HG03064 (cell line): ENCODE measurements around the gene RHOT2.
A peak's percentile ranks its signal among the peaks of the same experiment; 100 is the strongest.
"Not testable (repeated sequence)": the region's sequence is repeated elsewhere in the genome, so short reads cannot be mapped to it uniquely, and the experiment has no call there.

Experiments used
- ATAC-seq: cut with Tn5 transposase; IDR thresholded peaks from one replicate; pipeline ENCODE4 v1.9.1; 2021; ENCODE audit warnings: low read depth; ENCODE audit not compliant: unreplicated experiment

RHOT2 gene

DNA sequence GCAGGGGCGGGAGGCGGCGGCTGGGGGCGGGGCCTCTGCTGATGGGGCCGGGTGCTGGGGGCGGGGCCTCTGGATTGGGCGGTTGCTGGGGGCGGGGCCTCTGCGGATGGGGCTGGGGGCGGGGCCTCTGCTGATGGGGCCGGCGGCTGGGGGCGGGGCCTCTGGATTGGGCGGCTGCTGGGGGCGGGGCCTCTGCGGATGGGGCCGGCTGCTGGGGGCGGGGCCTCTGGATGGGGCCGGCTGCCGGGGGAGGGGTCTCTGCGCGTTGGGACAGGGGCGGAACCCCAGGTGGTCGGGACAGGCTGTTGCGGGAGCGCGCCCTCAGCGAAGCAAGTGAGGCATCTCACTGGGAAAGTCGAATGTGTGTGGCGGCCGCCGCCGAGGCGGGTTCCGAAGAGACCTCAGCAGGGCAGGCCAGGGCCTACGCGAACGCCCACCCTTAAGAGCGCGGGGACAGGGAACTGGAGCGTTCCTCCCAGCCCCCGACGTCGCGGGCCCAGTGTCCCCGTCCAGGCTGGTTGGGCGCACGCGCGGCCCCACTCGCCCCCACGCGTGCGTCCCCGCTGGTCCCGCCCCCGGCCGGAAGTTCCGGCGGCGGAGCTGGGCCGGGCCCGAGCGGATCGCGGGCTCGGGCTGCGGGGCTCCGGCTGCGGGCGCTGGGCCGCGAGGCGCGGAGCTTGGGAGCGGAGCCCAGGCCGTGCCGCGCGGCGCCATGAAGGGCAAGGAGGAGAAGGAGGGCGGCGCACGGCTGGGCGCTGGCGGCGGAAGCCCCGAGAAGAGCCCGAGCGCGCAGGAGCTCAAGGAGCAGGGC lies 12.1 kb downstream of the RHOT2 start, which contains the start of gene STUB1:
Gene STUB1 (plus strand): TSS at position 597 of the 811 bp plus-strand sequence. CDS start 116 bp downstream, at position 713.
- no peak for ATAC-seq

DNA sequence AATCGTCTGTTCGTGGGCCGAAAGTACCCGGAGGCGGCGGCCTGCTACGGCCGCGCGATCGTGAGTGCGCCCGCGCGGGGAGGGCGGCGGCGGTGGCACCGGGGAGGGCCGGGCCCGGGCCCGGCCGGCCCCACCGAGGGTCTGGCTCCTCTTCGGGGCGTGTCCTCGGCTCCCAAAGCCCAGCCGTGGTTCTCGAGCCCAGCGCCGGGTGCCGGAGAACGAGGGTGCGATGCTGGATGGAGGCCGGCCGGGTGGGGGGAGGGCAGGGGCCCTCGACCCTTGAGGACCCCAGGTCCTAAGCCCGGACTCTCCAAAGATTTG lies 12.7 kb downstream of the RHOT2 start:
- ATAC-seq: no peak

DNA sequence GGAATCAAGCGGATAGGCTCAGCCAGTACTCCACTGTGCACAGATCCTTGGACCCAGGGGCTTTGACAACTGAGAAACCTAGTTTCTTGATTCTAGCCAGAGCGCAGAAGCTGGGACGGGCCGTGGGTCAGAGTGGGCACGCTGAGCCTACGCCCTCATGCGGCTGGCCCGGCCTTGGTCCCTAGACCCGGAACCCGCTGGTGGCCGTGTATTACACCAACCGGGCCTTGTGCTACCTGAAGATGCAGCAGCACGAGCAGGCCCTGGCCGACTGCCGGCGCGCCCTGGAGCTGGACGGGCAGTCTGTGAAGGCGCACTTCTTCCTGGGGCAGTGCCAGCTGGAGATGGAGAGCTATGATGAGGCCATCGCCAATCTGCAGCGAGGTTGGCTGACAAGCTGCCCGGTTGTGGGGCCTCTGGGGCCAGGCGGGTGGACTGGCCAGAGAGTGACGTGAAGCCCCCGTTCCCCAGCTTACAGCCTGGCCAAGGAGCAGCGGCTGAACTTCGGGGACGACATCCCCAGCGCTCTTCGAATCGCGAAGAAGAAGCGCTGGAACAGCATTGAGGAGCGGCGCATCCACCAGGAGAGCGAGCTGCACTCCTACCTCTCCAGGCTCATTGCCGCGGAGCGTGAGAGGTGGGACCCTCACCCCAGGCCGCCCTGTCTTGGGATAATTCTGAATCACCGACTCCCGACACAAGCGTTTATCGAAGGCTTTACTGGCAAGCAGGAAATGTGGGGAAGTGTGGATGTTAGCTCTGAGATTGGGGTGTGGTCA lies 13.2 kb downstream of the RHOT2 start:
- no peak for ATAC-seq

DNA sequence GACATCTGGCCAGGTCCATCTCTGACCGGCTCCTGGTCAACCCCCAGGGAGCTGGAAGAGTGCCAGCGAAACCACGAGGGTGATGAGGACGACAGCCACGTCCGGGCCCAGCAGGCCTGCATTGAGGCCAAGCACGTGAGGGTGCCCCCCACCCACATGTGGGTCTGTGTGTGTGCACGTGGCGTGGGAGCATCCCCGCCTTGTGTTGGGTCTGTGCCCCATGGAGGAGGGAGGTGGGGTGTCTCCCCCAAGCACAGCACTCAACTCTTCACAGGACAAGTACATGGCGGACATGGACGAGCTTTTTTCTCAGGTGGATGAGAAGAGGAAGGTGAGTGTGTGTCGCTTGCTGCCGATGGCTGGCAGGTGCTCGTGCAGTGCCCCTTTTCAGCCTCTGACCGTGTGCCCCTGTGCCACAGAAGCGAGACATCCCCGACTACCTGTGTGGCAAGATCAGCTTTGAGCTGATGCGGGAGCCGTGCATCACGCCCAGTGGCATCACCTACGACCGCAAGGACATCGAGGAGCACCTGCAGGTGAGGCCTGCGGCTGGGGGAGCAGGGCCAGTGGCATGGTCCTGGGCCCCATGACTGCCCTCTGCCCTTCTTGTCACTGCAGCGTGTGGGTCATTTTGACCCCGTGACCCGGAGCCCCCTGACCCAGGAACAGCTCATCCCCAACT lies 14.0 kb downstream of the RHOT2 start:
- no peak for ATAC-seq

DNA sequence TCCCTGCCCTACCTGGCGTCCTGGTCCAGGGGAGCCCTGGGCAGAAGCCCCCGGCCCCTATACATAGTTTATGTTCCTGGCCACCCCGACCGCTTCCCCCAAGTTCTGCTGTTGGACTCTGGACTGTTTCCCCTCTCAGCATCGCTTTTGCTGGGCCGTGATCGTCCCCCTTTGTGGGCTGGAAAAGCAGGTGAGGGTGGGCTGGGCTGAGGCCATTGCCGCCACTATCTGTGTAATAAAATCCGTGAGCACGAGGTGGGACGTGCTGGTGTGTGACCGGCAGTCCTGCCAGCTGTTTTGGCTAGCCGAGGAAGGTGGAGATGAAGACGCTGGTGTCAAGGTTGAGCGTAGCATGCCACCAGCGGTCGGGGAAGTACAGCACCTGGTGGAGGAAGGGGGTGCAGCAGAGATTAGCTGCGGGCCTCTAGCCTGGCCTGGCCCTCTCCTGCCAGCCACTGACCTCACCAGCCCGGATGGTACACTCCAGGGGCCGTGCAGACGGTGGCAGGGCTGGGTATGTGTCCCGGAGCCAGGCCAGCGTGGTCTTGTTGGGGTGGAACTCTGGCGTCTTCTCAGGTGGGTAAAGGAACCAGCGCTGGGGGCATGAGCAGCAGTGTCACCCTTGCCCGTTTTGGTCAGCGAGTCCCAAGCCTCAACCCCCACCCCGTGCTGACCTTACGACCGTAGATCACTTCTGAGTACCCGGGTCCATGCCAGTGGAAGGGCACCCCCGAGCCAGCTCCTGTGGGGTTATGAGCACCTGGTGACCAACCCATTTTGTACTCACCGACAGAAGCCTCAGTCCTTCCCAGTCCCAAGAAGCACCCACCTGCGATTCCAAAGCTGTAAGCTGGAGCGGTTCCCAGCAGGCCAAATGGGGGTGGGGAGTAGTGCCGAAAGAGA lies 14.8 kb downstream of the RHOT2 start:
- ATAC-seq: no peak

DNA sequence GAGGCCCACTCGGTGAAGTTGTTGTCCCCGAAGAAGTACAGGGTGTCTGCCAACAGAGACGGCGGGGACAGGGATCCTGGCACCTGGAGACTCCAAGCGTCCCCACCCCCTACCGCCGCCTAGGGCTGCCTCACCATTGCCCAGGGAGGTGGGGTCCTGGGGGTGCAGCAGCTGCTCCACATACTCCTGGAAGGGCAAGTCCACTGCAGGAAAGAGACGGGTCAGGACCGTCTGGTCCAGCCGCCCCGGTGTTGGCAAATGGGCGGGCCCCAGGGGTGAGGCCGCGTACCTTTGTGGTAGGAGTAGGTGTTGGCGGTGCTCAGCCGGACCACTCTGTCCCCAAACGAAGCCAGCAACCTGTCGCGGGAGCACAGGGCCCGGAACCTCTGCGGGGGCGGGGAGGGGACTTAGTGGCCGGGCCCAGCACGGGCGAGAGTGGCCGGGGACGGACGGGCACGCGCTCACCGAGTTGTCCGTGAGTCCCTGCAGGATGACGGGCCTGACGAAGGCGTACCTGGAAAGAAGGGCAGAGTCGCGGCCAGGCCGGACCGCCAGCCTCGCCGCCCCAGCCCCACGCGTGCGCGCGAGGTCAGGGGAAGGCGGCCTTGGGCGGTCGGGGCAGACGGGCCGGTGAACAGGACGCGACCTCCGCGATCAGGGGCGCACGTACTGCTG lies 15.6 kb downstream of the RHOT2 start:
- ATAC-seq: peak; percentile 1

DNA sequence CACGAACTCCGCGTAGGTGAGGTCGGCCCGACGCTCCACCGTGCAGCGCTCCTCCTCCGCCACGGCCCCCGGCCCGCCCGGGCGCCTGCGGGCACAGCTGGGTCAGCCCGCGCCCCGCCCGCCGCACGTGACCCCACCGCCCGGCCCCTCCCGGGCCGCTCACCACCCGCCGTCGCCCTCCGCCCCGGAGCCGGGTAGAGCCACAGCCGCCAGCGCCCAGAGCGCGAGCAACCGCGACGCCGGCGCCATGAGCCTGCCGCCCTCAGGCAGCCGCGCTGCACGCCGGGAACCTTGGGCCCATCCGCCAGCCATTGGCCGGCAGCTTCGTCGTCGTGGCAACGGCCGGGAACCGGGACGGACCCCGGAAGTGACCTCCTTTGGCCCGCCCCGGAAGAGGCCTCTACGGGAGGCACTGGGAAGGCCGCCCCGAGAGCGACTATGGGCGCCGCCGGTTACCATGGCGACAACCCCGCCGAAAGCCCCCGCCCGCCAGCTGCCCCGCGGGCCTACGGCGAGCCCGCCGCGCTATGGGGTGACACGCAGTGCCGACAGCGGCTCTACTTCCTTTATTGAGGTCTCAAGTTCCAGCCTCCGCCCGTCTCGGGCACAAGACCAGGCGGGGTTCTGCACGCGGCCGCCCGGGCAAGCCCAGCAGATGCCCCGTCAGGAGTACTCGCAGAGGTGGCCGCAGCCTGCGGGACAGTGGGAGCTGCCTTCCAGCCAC lies 16.3 kb downstream of the RHOT2 start, which contains the start of gene JMJD8:
Gene JMJD8 (minus strand): TSS at position 264 of the 724 bp plus-strand sequence. CDS start 15 bp downstream, at position 249.
- peak; percentile 42 for ATAC-seq

DNA sequence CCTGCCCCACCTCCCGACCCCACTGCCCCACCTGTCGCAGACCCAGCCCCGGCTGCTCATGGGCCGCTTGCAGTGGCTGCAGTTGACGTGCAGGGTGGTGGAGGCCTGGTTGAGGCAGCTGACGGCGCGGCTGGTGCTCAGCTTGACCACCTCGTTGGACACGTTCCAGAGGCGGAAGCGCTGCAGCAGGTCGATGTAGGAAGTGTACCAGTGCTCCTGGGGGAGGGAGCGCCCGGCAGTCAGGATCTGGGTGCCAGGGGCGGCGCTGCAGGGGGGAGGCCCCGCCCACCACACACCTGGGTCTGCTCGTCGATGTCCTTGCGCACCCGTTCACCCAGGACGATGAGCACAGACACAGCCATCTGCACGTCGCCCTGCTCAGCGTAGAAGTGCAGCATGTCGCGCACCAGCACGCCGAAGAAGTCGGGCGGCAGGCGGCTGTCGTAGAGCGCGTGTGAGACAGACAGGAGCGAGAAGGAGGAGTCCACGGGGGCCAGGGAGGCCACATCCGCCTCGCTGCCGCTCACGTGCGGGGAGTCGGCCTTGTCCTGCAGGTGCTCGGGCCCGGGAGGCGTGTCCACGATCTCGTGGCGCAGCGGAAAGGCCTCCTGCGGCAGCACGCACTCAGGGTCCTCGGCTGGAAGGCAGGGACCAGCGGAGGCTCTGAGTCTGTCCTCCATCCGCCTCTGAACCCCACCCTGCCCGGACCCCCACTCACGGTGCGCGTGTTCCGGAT lies 17.2 kb downstream of the RHOT2 start:
- ATAC-seq: no peak

DNA sequence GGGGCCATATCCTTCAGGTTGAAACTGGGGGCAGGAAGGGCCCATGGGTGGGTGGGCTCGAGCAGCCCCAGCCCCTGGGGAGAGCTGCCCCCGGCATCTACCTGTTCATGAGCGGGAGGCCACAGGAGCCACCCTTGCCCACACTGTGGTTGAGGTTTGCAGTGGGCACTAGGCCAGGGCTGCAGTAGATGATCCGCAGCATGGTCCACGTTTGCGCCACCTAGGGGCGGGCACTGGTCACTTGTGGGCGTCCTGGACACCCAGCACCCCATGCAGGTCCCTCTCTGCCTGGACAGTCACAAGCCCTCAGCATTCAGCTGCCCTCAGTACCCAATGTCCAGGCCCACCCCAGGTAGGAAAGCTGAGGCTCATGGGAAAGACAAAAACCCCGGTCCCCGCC lies 18.0 kb downstream of the RHOT2 start:
- no peak for ATAC-seq

DNA sequence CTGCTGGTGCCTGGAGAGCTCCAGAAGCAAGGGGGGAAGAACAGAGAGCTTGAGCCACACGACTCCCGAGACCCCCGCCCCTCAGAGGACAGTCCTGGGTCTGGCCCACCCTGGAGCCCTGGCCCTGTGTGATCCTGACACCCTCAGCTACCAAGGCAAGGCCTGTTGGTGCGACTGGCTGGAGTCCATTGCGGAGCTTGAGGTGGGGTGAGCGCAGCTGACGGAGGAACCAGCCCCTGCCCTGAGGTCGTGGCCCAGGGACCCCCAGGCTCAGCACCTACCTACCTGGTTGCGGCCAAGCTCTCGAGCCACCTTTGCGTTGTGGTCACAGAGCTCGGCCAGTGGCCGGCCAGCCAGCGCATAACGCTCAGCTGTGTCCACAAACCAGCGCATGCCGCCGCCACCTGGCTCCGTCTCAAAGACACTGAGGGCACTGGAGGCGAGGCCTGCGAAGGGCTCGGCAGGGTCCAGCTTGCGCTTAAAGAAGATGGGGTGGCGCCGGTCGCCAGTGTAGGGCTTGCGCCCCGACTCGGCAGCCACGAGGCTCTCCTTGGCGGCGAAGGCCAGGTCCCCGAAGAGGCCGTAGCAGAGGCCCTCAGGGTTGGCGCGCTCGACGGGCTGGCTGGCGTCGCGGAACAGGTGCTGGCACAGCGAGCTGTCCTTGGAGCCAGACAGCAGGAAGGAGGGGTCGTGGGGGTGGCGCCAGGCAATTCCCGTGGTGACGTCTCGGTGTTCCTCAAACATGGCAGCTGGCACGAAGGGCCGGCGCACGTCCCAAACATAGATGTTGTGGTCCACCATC lies 18.7 kb downstream of the RHOT2 start:
- no peak for ATAC-seq

DNA sequence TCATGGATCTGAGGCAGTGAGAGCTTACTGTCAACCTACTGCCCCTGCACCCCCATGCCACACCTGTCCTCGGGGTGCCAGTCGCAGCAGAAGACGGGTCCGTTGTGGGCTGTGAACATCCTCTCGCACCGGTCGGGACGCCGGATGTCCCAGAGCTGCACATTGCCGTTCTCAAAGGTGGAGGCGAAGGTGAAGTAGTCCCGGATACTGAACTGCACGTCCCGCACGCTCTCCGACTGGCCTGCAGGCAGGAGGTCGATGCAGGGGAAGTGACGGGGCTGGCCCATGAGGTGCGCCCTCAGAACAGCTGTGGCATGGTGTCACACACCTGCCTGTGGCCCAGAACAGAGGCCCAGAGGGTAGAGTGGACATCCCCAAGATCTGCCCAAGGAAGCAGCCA lies 19.6 kb downstream of the RHOT2 start:
- ATAC-seq: no peak

DNA sequence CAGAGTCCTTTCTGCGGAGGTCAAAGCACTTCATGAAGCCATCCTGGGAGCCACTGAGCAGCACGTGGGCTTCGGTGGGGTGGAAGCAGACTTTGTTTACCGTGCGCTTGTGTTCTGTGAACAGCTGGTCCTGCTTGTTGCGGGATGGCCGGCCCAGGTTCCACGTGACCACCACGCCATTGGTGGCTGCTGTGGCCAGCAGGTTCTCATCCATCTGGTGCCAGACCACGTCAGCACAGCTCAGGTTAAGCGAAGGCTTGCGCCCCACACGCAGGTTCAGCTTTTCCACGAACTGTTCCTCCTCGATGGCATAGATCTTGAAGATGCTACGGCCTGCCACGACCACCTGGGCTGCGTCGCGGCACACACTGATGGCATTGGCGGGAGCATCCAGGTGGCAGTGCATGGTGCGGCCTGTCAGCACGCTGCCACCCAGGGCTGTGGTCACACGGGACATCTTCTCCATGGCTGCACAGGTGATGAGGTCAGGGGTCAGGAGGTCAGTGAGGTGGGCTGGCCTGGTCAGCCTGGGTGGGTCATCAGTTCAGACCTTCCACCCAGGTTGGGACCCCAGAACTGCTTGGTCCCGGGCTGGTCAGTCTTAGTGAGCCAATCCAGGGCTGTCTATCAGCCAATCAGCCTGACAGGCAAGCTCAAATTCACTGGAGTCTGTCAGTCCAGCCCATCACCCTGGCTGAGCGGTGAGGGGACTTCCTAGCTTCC lies 21.4 kb downstream of the RHOT2 start:
- ATAC-seq: no peak

DNA sequence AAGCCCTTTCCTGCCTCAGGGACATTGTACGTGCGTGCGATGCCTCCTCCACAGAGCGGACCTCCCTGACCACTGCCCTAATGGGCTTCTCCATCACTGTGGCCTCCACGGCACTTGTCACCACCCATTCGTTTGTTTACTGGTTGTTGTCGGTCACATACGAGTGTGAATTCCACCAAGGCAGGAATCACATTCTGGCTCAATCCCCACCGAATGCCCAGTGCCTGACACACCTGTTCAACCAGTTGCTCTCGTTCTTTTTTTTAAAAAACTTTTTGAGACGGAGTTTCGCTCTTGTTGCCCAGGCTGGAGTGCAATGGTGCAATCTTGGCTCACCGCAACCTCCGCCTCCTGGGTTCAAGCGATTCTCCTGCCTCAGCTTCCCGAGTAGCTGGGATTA lies 23.3 kb downstream of the RHOT2 start:
- not testable (repeated sequence) for ATAC-seq

DNA sequence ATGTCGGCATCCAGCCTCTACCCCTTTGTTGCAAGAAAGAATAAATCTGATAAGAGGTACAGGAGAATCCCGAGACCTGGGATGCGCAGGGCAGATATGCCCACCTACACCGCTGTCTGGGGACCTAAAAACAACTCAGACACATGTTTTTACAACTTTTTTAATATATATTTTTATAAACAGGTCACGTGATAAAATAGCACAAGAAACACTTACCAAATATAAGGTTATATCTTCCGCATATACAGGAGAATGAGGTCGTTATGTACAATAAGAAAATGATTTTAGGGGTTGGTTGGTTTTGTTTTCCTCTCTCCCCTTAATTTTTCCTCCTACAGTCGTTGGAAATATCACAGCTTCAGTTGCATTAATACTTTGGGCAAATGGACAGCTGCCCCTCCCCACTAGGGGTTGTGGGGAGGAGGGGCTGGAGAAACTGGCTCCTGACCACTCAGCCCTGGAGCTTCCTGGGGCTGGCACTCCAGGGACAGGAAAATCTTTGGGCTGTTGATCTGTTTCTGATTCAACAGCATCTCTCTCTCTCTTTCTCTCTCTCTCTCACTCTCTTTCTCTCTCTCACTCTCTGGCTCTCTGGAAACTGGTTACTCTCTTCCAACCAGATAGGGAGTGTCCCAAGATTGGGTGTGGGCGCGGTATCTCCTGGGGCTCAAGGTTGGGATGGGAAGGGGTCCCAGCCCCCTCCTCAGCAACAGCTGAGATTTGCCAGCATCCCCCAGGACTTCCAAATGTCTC lies 24.6 kb downstream of the RHOT2 start:
- no peak for ATAC-seq

DNA sequence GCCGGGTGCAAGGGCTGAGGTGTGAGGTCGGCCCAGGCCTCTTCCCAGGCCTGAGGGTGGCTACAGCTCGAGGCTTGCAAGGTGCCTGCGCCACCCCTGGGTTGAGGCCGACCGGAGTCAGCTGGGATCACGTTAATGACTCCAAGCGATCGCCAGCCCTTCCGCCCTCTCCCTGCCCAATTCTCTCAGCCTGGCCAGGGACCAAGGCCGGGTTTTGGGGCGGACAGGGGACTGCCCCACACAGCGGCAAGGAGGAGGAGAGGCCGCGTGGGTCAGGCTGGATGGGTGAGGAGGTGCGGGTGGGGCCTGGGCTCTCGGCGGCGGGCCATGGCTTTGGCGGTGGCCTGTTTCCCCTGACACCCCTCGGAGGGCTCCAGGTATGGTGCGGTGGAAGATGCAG lies 25.4 kb downstream of the RHOT2 start:
- ATAC-seq: no peak

DNA sequence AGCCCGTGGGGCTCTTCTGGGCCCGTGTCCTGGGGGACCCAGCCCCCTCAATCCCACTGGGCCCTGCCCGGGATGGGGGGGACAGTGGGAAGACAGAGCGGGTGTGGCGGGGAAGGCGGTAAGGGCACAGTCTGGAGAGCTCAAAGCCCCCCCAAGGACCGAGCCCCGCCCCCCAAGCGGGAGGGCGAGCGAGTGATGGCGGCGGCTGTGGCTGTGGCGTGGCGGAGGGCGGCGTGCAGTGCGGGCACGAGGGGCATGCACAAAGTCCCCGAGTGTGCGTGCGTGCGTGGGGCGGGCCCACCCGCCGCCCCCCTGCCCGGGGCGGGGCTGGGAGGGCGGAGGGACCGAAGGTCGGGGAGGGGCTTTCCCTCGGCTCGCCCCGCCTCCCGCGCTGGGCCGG lies 25.8 kb downstream of the RHOT2 start:
- no peak for ATAC-seq
